Measurements from ENCODE around the gene PABPC1L2A.
"Not testable (repeated sequence)": the region's sequence is repeated elsewhere in the genome, so short reads cannot be mapped to it uniquely, and the experiment has no call there.

PABPC1L2A gene

DNA sequence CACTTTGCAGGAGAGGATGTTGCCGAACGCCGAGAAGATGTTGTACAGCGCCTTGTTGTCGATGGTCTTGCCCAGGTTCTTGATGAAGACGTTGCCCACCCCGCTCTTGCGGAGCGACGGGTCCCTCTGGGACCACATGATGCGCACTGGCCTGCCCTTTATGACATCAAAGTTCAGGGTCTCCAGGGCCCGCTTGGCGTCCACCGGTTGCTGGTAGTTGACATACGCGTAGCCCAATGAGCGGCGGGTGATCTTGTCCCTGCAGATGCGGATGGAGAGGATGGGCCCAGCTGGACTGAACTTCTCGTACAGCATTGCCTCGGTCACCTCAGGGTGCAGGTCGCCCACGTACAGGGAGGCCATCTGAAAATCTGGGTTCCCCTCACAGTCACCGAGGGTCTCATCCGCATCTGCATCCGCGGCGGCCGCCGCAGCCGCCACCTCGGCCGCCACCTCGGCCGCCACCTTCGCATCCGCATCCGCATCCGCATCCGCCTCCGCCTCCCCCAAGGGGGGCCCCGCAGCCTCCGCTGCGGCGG lies at the start of gene PABPC1L2A:
Gene PABPC1L2A, minus strand, starts transcription at position 489 of the 539 bp plus-strand sequence. Its CDS starts 126 bp downstream, at position 363.
- H3K4me3 ChIP-seq (ENCODE audit: low read depth, low read length); H3K4me1 ChIP-seq (ENCODE audit: control insufficient read depth, insufficient read depth, low read length, unreplicated experiment); H3K79me2 ChIP-seq (ENCODE audit: control insufficient read depth, insufficient read depth, low read length, unreplicated experiment); H3K27ac ChIP-seq (ENCODE audit: low read depth, low read length); H2AFZ ChIP-seq (ENCODE audit: low read length, unreplicated experiment); H3K36me3 ChIP-seq (ENCODE audit: insufficient read depth, low read length); H3K27me3 ChIP-seq (ENCODE audit: insufficient read depth, low read length): not testable (repeated sequence)

DNA sequence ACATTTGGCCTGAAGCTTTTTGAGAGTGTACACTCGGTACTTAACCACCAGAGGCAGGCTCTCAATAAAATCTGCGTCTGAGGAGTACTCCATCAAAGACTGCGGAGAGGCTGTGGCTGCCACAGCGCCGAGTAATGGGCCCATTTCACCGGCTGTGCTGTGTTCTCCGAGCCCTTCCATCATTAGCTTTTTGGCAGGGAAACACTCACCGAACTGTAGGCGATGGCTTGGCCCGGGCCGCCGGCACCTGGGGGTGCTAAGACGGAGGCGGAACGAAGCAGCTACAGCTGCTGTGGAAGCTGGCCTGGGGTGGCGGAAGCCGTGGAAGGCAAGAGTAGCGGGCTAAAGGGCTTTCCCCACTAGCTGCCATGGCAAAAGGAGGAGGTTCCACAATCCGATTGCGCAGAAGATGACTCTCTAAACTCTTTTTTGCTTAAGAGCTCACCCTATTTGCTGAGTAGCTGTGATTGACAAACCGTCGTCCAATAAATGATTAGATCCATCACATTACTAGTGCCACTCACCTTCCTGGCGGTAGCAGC lies 48.5 kb upstream of the PABPC1L2A start:
- no peaks in the 10 kb centered on the region for H3K27me3 ChIP-seq (ENCODE audit: insufficient read depth, low read length)
- no peak overlapping the region for H2AFZ ChIP-seq (ENCODE audit: low read length, unreplicated experiment)

DNA sequence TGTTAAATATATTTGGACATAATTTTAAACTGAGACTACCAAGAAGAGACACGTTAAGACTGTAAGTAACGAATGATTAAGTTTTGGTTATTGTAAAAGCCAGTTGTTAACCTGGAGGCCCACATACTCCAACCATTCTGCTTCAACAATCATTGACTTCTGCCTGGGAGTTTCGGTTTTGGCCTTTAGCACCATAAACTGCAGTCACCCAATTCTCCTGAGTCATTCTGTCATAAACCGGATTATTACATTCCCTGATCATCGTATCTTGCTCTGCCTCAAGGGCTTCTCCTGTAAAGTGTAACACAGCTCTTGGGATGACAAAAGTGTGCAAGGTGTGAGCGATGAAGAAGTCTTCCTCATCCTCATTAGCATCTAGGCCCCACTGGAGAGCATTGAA lies 46.9 kb upstream of the PABPC1L2A start:
- H3K4me1 ChIP-seq (ENCODE audit: control insufficient read depth, insufficient read depth, low read length, unreplicated experiment), result no peaks in the 10 kb centered on the region
- no peak overlapping the region for H3K4me3 ChIP-seq (ENCODE audit: low read depth, low read length)
- H3K27ac ChIP-seq (ENCODE audit: low read depth, low read length), result no peak overlapping the region
- no peaks in the 10 kb centered on the region for H3K27me3 ChIP-seq (ENCODE audit: insufficient read depth, low read length)
- H3K36me3 ChIP-seq (ENCODE audit: insufficient read depth, low read length), result no peaks in the 10 kb centered on the region
- no peak overlapping the region for H2AFZ ChIP-seq (ENCODE audit: low read length, unreplicated experiment)
- no peaks in the 10 kb centered on the region for H3K79me2 ChIP-seq (ENCODE audit: control insufficient read depth, insufficient read depth, low read length, unreplicated experiment)

More for the DNA sequence above, 48.5 kb upstream of the PABPC1L2A start:
- Histone ChIP-seq H3K36me3 (ENCODE audit: insufficient read depth, low read length) (no peaks in the 10 kb centered on the region), H3K4me1 (ENCODE audit: control insufficient read depth, insufficient read depth, low read length, unreplicated experiment) (no peaks in the 10 kb centered on the region), H3K79me2 (ENCODE audit: control insufficient read depth, insufficient read depth, low read length, unreplicated experiment) (no peaks in the 10 kb centered on the region), H3K4me3 (ENCODE audit: low read depth, low read length) (no peak overlapping the region), H3K27ac (ENCODE audit: low read depth, low read length) (no peak overlapping the region)

DNA sequence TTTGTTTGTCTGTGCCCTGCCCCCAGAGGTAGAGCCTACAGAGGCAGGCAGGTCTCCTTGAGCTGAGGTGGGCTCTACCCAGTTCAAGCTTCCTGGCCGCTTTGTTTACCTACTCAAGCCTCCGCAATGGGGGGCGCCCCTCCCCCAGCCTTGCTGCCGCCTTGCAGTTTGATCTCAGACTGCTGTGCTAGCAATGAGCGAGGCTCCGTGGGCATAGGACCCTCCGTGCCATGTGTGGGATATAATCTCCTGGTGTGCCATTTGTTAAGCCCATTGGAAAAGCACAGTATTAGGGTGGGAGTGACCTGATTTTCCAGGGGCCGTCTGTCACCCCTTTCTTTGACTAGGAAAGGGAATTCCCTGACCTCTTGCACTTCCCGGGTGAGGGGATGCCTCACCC lies 20.2 kb upstream of the PABPC1L2A start:
- H3K4me3 ChIP-seq (ENCODE audit: low read depth, low read length); H3K4me1 ChIP-seq (ENCODE audit: control insufficient read depth, insufficient read depth, low read length, unreplicated experiment); H3K36me3 ChIP-seq (ENCODE audit: insufficient read depth, low read length); H3K27ac ChIP-seq (ENCODE audit: low read depth, low read length); H3K27me3 ChIP-seq (ENCODE audit: insufficient read depth, low read length); H2AFZ ChIP-seq (ENCODE audit: low read length, unreplicated experiment); H3K79me2 ChIP-seq (ENCODE audit: control insufficient read depth, insufficient read depth, low read length, unreplicated experiment): not testable (repeated sequence)

DNA sequence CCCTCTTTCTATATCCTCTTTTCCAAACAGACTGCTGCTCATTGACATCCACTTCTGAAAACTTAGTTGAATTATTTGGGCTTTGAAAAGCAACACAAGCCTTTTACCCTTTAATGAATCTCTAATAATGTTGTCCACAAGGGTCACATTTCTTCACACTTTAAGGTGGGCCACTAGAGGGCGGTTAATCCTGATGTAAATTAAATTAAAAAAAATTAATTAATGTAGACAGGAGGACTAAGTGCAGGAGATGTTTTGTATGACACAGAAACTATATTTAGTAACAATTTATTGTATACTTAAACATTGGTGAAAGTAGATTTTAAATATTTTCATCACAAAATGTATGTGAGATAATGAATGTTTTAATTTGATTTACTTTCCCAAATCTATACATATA lies 7.5 kb upstream of the PABPC1L2A start:
- not testable (repeated sequence) for H2AFZ ChIP-seq (ENCODE audit: low read length, unreplicated experiment); H3K36me3 ChIP-seq (ENCODE audit: insufficient read depth, low read length); H3K4me1 ChIP-seq (ENCODE audit: control insufficient read depth, insufficient read depth, low read length, unreplicated experiment); H3K79me2 ChIP-seq (ENCODE audit: control insufficient read depth, insufficient read depth, low read length, unreplicated experiment); H3K4me3 ChIP-seq (ENCODE audit: low read depth, low read length); H3K27me3 ChIP-seq (ENCODE audit: insufficient read depth, low read length); H3K27ac ChIP-seq (ENCODE audit: low read depth, low read length)

DNA sequence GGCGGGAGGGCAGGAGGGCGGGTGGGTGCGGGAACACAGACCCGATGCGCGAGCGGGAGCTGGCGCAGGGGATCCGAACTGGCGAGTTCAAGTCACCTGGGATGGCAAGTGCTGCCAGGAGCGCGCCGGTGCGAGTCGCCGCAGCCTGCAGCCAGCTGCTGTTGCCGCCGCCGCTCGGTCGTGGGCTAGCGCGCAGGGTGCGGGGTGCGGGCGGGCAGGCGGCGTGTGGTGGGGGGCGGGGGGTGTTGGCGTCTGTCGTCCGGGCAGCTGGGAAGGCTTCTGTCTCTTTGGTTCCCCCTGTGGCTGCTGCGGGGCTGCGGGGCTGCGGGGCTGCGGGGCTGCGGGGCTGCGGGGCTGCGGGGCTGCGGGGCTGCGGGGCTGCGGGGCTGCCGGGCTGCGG lies 572 bp upstream of the PABPC1L2A start:
- H3K27ac ChIP-seq (ENCODE audit: low read depth, low read length); H2AFZ ChIP-seq (ENCODE audit: low read length, unreplicated experiment); H3K27me3 ChIP-seq (ENCODE audit: insufficient read depth, low read length); H3K36me3 ChIP-seq (ENCODE audit: insufficient read depth, low read length); H3K4me1 ChIP-seq (ENCODE audit: control insufficient read depth, insufficient read depth, low read length, unreplicated experiment); H3K4me3 ChIP-seq (ENCODE audit: low read depth, low read length); H3K79me2 ChIP-seq (ENCODE audit: control insufficient read depth, insufficient read depth, low read length, unreplicated experiment): not testable (repeated sequence)

DNA sequence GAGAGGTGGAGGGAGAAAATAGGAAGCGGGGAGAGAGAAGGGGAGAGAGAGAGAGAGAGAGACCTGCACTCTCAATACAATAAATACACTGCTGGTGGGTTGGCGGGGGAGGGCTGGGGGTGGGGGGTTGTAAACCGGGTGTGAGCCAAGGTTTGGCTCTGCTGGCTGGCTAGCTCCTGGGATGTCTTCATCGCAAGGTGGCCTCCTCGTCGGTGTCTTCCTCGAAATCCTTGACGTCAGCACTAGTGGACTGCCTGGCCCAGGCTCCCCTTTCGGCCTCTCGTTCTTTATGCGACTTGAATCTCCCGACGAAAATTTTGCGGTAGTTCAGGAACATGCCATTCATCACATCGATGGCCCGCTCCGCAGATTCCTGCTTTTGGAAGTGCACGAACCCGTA lies 715 bp downstream of the PABPC1L2A start:
- H2AFZ ChIP-seq (ENCODE audit: low read length, unreplicated experiment); H3K27me3 ChIP-seq (ENCODE audit: insufficient read depth, low read length); H3K4me3 ChIP-seq (ENCODE audit: low read depth, low read length); H3K36me3 ChIP-seq (ENCODE audit: insufficient read depth, low read length); H3K4me1 ChIP-seq (ENCODE audit: control insufficient read depth, insufficient read depth, low read length, unreplicated experiment); H3K79me2 ChIP-seq (ENCODE audit: control insufficient read depth, insufficient read depth, low read length, unreplicated experiment); H3K27ac ChIP-seq (ENCODE audit: low read depth, low read length): not testable (repeated sequence)

DNA sequence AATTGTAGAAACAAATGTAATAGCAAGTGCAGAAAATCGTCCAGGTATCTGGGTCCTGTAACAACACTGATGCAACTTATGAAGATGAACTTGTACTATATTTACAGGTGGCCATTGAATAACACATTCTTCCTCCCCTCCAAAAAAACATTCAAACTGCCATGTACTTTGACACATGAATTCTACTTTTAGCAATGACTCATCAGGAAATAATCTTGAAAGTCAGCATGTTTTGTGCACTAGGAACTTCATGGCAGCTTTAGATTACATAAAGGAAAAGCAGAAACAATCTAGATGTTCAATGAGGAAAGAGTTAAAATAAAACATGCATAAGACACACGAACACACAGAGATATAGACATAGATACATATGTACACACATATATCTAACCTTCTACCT lies 2.5 kb downstream of the PABPC1L2A start:
- H3K36me3 ChIP-seq (ENCODE audit: insufficient read depth, low read length), result no peaks in the 10 kb centered on the region
- no peaks in the 10 kb centered on the region for H3K79me2 ChIP-seq (ENCODE audit: control insufficient read depth, insufficient read depth, low read length, unreplicated experiment)
- no peak overlapping the region for H3K4me3 ChIP-seq (ENCODE audit: low read depth, low read length)
- no peak overlapping the region for H3K27ac ChIP-seq (ENCODE audit: low read depth, low read length)
- H3K4me1 ChIP-seq (ENCODE audit: control insufficient read depth, insufficient read depth, low read length, unreplicated experiment), result no peaks in the 10 kb centered on the region
- H2AFZ ChIP-seq (ENCODE audit: low read length, unreplicated experiment), result no peak overlapping the region
- no peaks in the 10 kb centered on the region for H3K27me3 ChIP-seq (ENCODE audit: insufficient read depth, low read length)

DNA sequence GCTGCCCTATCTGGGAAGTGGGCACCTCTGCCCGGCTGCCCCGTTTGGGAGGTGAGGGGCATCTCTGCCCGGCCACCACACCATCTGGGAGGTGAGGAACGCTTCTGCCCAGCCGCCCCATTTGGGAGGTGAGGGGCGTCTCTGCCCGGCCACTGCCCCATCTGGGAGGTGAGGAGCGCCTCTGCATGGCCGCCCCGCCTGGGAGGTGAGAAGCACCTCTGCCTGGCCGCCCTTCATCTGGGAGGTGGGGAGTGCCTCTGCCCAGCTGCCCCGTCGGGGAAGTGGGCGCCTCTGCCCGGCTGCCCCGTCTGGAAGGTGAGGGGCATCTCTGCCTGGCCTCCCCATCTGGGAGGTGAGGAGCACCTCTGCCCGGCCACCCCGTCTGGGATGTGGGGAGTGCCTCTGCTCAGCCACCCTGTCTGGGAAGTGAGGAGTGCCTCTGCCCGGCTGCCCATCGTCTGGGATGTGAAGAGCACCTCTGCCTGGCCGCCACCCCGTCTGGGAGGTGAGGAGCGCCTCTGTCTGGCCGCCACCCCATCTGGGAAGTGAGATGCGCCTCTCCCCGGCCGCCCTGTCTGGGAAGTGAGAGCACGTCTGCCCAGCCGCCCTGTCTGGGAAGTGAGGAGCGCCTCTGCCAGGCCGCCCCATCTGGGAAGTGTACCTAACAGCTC lies 9.8 kb downstream of the PABPC1L2A start:
- H3K36me3 ChIP-seq (ENCODE audit: insufficient read depth, low read length), result no peaks in the 10 kb centered on the region
- H3K27ac ChIP-seq (ENCODE audit: low read depth, low read length), result no peak overlapping the region
- no peaks in the 10 kb centered on the region for H3K27me3 ChIP-seq (ENCODE audit: insufficient read depth, low read length)
- no peaks in the 10 kb centered on the region for H3K79me2 ChIP-seq (ENCODE audit: control insufficient read depth, insufficient read depth, low read length, unreplicated experiment)
- H3K4me3 ChIP-seq (ENCODE audit: low read depth, low read length), result no peak overlapping the region
- H3K4me1 ChIP-seq (ENCODE audit: control insufficient read depth, insufficient read depth, low read length, unreplicated experiment), result no peaks in the 10 kb centered on the region
- no peak overlapping the region for H2AFZ ChIP-seq (ENCODE audit: low read length, unreplicated experiment)

DNA sequence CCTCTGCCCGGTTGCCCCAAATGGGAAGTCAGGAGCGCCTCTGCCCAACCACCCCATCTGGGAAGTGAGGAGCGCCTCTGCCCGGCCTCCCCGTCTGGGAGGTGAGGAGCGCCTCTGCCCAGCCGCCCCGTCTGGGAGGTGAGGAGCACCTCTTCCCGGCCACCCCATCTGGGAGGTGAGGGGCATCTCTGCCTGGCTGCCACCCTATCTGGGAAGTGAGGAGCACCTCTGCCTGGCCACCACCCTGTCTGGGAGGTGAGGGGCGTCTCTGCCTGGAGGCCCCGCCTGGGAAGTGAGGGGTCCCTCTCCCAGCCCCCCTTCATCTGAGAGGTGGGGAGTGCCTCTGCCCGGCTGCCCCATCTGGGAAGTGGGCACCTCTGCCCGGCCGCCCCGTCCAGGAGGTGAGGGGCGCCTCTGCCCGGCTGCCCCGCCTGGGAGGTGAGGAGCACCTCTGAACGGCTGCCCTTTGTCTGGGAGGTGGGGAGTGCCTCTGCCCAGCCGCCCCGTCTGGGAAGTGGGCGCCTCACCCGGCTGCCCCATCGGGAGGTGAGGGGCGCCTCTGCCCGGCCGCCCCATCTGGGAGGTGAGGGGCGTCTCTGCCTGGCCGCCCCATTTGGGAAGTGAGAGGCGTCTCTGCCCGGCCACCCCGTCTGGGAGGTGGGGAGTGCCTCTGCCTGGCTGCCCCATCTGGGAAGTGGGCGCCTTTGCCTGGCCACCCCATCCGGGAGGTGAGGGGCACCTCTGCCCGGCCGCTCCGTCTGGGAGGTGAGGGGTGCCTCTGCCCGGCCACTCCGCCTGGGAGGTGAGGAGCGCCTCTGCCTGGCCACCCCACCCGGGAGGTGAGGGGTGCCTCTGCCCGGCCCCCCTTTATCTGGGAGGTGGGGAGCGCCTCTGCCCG lies 10.6 kb downstream of the PABPC1L2A start:
- H3K36me3 ChIP-seq (ENCODE audit: insufficient read depth, low read length), result no peaks in the 10 kb centered on the region
- no peaks in the 10 kb centered on the region for H3K27me3 ChIP-seq (ENCODE audit: insufficient read depth, low read length)
- H2AFZ ChIP-seq (ENCODE audit: low read length, unreplicated experiment), result no peak overlapping the region
- H3K4me3 ChIP-seq (ENCODE audit: low read depth, low read length), result no peak overlapping the region
- no peaks in the 10 kb centered on the region for H3K79me2 ChIP-seq (ENCODE audit: control insufficient read depth, insufficient read depth, low read length, unreplicated experiment)
- no peak overlapping the region for H3K27ac ChIP-seq (ENCODE audit: low read depth, low read length)
- no peaks in the 10 kb centered on the region for H3K4me1 ChIP-seq (ENCODE audit: control insufficient read depth, insufficient read depth, low read length, unreplicated experiment)
